Measurements from ENCODE around the gene ADAR.

ADAR gene

GRCh38 chr1:154626456-154627256 is 18.7 kb upstream of the ADAR start:
- Histone ChIP-seq H3K9ac (ENCODE audit: low read depth, low read length) (peak overlapping the region; percentile 86), H3K4me3 (ENCODE audit: low read length) (peak overlapping the region; percentile 73), H3K36me3 (ENCODE audit: insufficient read depth, low read length) (peaks cover 13% of the 10 kb centered on the region), H3K4me1 (ENCODE audit: insufficient read depth, low read length) (0 out of 2 replicates have a peak, but pooled peaks cover 5% of the 10 kb centered on the region), H3K27ac (ENCODE audit: low read depth, low read length) (peak overlapping the region; percentile 68), H3K9me3 (ENCODE audit: insufficient read depth, low read depth, low read length) (peaks cover 20% of the 10 kb centered on the region), H3K27me3 (ENCODE audit: insufficient read depth, low read length) (no peaks in the 10 kb centered on the region)
- WGBS = 29% methylated on average over 10 of the region's 10 CpGs

DNA sequence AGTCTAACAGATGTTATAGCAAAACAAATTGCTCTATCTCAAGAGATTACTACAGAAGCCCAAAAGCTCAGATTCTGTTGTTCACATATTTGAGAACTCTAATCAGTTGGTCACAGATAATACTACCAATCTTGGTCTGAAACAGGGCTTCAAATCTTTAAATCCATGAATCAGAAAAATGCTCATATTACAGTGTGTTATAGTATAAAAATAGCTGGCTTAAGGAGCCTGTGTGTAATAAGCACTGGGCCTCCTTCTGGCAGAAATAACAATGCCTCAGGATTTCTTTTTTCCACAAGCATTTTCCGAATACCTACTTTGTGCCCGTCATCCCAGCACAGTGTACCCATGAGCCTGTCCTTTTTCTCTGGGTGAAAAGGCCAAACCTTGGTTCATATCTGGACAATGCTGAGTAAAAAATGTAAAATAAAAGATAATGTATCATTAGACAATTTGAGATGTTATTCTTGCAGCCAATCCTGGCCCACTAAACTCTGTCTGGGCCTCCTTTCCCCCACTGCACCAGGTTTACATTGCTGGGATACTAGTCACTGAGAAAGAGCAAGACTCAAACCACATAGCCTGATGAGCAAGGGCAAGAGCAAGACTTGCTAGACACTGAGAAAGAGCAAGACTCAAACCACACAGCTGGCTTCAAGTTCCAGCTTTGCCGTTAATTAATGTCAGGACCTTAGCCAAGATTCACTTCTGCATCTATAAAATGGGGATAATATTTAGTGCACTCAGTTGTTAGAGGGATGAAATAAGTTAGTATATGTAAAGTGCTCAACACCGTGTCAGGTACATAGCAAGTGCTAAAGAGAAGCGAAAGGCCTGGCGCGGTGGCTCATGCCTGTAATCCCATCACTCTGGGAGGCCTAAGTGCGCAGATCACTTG is 17.0 kb upstream of the ADAR start:
- H3K27ac ChIP-seq (ENCODE audit: low read depth, low read length) = no peak overlapping the region
- peaks cover 13% of the 10 kb centered on the region for H3K36me3 ChIP-seq (ENCODE audit: insufficient read depth, low read length)
- H3K4me3 ChIP-seq (ENCODE audit: low read length) = no peak overlapping the region
- 0 out of 2 replicates have a peak, but pooled peaks cover 5% of the 10 kb centered on the region for H3K4me1 ChIP-seq (ENCODE audit: insufficient read depth, low read length)
- WGBS = 93% methylated on average over 8 of the region's 8 CpGs
- H3K27me3 ChIP-seq (ENCODE audit: insufficient read depth, low read length) = no peaks in the 10 kb centered on the region
- peaks cover 16% of the 10 kb centered on the region for H3K9me3 ChIP-seq (ENCODE audit: insufficient read depth, low read depth, low read length)
- H3K9ac ChIP-seq (ENCODE audit: low read depth, low read length) = no peak overlapping the region

DNA sequence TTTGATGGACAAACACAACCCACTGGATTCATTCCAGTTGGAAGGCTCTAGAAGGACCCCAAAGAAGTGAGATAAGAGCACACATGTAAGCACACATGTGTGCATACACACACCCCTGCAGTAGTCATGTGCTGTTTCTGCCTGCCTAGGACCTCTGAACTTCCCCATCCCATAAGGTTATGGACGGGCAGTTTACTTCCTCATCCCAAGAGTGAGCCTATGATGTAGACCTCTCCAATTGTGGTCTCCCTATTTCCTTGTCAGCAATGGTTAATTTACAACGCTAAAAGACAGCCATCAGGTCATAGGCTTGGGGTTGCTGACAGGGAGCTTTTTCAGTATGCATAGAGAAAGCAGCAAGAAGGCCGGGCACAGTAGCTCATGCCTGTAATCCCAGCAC is 15.4 kb upstream of the ADAR start:
- 95% methylated on average over 3 of the region's 3 CpGs for WGBS
- Histone ChIP-seq H3K4me3 (ENCODE audit: low read length) (no peak overlapping the region), H3K36me3 (ENCODE audit: insufficient read depth, low read length) (peaks cover 13% of the 10 kb centered on the region), H3K9me3 (ENCODE audit: insufficient read depth, low read depth, low read length) (0 out of 2 replicates have a peak, but pooled peaks cover under 1% of the 10 kb centered on the region), H3K27ac (ENCODE audit: low read depth, low read length) (no peak overlapping the region), H3K27me3 (ENCODE audit: insufficient read depth, low read length) (no peaks in the 10 kb centered on the region), H3K4me1 (ENCODE audit: insufficient read depth, low read length) (0 out of 2 replicates have a peak, but pooled peaks cover 5% of the 10 kb centered on the region), H3K9ac (ENCODE audit: low read depth, low read length) (no peak overlapping the region)

DNA sequence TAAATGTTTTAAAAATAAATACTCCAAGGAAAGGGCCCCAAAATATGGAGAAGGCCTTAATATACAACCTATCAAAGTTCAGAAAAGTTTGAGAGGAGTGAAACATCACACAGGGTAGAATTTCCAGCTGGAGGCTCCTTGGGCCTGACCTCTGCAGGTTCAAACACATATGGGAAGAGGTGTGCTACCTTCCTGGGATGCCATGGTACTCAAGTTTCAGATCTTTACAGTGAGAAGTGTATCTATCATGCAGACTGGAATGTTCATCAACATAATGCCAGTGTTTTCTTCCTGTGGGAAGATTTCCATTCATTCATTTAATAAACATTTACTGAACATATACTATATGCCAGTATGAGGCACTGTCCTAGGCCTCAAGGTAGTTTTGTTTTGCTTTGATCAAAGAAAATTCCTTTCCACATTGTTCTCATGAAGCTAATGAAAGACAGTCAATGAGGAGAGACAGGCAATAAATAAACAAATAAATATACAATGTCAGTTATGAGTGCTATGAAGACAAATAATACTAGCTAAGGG is 14.6 kb upstream of the ADAR start:
- H3K27ac ChIP-seq (ENCODE audit: low read depth, low read length) = no peak overlapping the region
- H3K36me3 ChIP-seq (ENCODE audit: insufficient read depth, low read length) = peaks cover 13% of the 10 kb centered on the region
- H3K9me3 ChIP-seq (ENCODE audit: insufficient read depth, low read depth, low read length) = no peaks in the 10 kb centered on the region
- 0 out of 2 replicates have a peak, but pooled peaks cover 5% of the 10 kb centered on the region for H3K4me1 ChIP-seq (ENCODE audit: insufficient read depth, low read length)
- no peak overlapping the region for H3K4me3 ChIP-seq (ENCODE audit: low read length)
- H3K27me3 ChIP-seq (ENCODE audit: insufficient read depth, low read length) = no peaks in the 10 kb centered on the region
- H3K9ac ChIP-seq (ENCODE audit: low read depth, low read length) = no peak overlapping the region

- Histone ChIP-seq H3K4me3 (ENCODE audit: low read length) (no peak overlapping the region), H3K9me3 (ENCODE audit: insufficient read depth, low read depth, low read length) (no peaks in the 10 kb centered on the region), H3K4me1 (ENCODE audit: insufficient read depth, low read length) (peaks cover 11% of the 10 kb centered on the region), H3K36me3 (ENCODE audit: insufficient read depth, low read length) (peaks cover 13% of the 10 kb centered on the region), H3K27me3 (ENCODE audit: insufficient read depth, low read length) (no peaks in the 10 kb centered on the region), H3K9ac (ENCODE audit: low read depth, low read length) (no peak overlapping the region), H3K27ac (ENCODE audit: low read depth, low read length) (no peak overlapping the region)
- WGBS = 93% methylated on average over 5 of the region's 5 CpGs
These were observed 13.9 kb upstream of the ADAR start for GRCh38 chr1:154621875-154622274.

- H3K9me3 ChIP-seq (ENCODE audit: insufficient read depth, low read depth, low read length) = no peaks in the 10 kb centered on the region
- H3K27me3 ChIP-seq (ENCODE audit: insufficient read depth, low read length) = no peaks in the 10 kb centered on the region
- H3K4me3 ChIP-seq (ENCODE audit: low read length) = no peak overlapping the region
- no peak overlapping the region for H3K9ac ChIP-seq (ENCODE audit: low read depth, low read length)
- H3K27ac ChIP-seq (ENCODE audit: low read depth, low read length) = no peak overlapping the region
- peaks cover 14% of the 10 kb centered on the region for H3K4me1 ChIP-seq (ENCODE audit: insufficient read depth, low read length)
- 71% methylated on average over 1 of the region's 3 CpGs for whole genome bisulfite sequencing
- H3K36me3 ChIP-seq (ENCODE audit: insufficient read depth, low read length) = peaks cover 13% of the 10 kb centered on the region
These were observed 12.8 kb upstream of the ADAR start for GRCh38 chr1:154620751-154621150.

GRCh38 chr1:154619181-154619948 is 11.4 kb upstream of the ADAR start:
- Histone ChIP-seq H3K36me3 (ENCODE audit: insufficient read depth, low read length) (peaks cover 8% of the 10 kb centered on the region), H3K27ac (ENCODE audit: low read depth, low read length) (no peak overlapping the region), H3K27me3 (ENCODE audit: insufficient read depth, low read length) (no peaks in the 10 kb centered on the region), H3K9ac (ENCODE audit: low read depth, low read length) (no peak overlapping the region), H3K4me1 (ENCODE audit: insufficient read depth, low read length) (peaks cover 22% of the 10 kb centered on the region), H3K4me3 (ENCODE audit: low read length) (no peak overlapping the region), H3K9me3 (ENCODE audit: insufficient read depth, low read depth, low read length) (no peaks in the 10 kb centered on the region)
- WGBS = 90% methylated on average over 4 of the region's 5 CpGs

DNA sequence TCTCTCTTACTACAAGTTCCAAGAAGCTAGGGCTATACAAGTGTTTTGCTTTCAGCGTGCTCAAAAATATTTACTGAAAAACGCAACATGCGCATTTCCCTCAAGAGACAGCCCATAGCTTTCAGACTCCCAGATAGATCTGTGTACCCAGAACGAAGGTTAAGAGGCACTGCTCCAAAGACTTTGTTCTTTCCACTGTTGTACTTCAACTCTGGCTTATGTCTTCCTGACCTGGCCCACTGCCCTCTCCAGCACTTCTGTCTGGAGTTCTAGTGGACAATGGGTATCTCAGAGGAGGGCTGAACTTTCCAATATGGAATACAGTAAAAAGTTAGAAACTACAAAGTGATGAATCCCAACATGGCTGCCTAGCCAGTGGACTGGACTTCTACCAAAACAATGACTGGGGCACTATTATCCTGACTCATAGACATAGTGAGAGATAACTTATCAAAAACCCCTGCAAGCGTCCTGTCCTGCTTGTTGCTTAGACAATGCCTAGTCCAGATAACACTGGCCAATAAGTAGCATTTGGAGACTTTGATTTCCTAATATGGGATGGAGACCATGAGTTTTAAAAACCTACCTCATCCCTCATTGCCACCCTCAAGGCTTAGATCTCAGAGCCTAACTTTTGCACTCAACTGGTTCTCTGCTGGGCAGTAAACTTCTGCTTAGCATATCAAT is 8.8 kb upstream of the ADAR start:
- Histone ChIP-seq H3K27me3 (ENCODE audit: insufficient read depth, low read length) (no peaks in the 10 kb centered on the region), H3K36me3 (ENCODE audit: insufficient read depth, low read length) (no peaks in the 10 kb centered on the region), H3K4me1 (ENCODE audit: insufficient read depth, low read length) (peaks cover 28% of the 10 kb centered on the region), H3K9ac (ENCODE audit: low read depth, low read length) (no peak overlapping the region), H3K27ac (ENCODE audit: low read depth, low read length) (peak overlapping the region; percentile 7; the same call in 1 of the 2 replicates), H3K4me3 (ENCODE audit: low read length) (no peak overlapping the region), H3K9me3 (ENCODE audit: insufficient read depth, low read depth, low read length) (no peaks in the 10 kb centered on the region)
- 90% methylated on average over 5 of the region's 5 CpGs for WGBS

DNA sequence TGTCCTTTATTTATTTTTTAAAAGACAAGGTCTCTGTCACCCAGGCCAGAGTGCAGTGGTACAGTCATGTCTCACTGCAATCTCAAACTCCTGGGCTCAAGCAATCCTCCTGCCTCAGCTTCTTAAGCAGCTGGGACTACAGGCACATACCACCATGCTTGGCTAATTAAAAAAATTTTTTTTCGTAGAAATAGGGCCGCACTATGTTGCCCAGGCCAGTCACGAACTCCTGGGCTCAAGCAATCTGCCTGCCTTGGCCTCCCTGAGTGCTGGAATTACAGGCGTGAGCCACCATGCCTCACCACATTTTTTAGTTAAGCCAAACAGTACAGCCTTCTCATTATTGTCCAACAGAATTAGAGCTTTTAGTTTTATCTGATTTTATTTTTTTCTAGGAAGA is 7.4 kb upstream of the ADAR start:
- no peak overlapping the region for H3K4me3 ChIP-seq (ENCODE audit: low read length)
- peaks cover 39% of the 10 kb centered on the region for H3K4me1 ChIP-seq (ENCODE audit: insufficient read depth, low read length)
- no peak overlapping the region for H3K9ac ChIP-seq (ENCODE audit: low read depth, low read length)
- no peaks in the 10 kb centered on the region for H3K27me3 ChIP-seq (ENCODE audit: insufficient read depth, low read length)
- H3K36me3 ChIP-seq (ENCODE audit: insufficient read depth, low read length) = no peaks in the 10 kb centered on the region
- WGBS = 86% methylated on average over 4 of the region's 4 CpGs
- peak overlapping the region; percentile 41 for H3K27ac ChIP-seq (ENCODE audit: low read depth, low read length)
- H3K9me3 ChIP-seq (ENCODE audit: insufficient read depth, low read depth, low read length) = no peaks in the 10 kb centered on the region

- WGBS = 86% methylated on average over 6 of the region's 6 CpGs
- Histone ChIP-seq H3K4me3 (ENCODE audit: low read length) (no peak overlapping the region), H3K9ac (ENCODE audit: low read depth, low read length) (no peak overlapping the region), H3K27ac (ENCODE audit: low read depth, low read length) (peak overlapping the region; percentile 41), H3K4me1 (ENCODE audit: insufficient read depth, low read length) (peaks cover 43% of the 10 kb centered on the region), H3K36me3 (ENCODE audit: insufficient read depth, low read length) (no peaks in the 10 kb centered on the region), H3K27me3 (ENCODE audit: insufficient read depth, low read length) (no peaks in the 10 kb centered on the region), H3K9me3 (ENCODE audit: insufficient read depth, low read depth, low read length) (no peaks in the 10 kb centered on the region)
These were observed 6.9 kb upstream of the ADAR start for GRCh38 chr1:154614901-154615300.

Data from HUES64 (cell line).